Activated CD4-positive, alpha-beta memory T cell treated with anti-CD3 and anti-CD28 coated beads for 36 hours (primary cell): ENCODE measurements around the gene PGBD5. TPM values are rescaled to one million over a fixed set of nuclear protein-coding genes. Genes with fewer than 3 reads are reported as not detected.

ENCODE experiments used
- CTCF ChIA-PET: fragments of 350-600 bp; sonication (Branson Sonifier 250); formaldehyde crosslinking; loops from one replicate; lab custom pipeline; 2021; ENCODE audit warnings: antibody characterized with exemption, inconsistent platforms; lab: Charles Lee
- POLR2A ChIA-PET: fragments of 350-600 bp; sonication (Branson Sonifier 250); formaldehyde crosslinking; loops from one replicate; lab custom pipeline; 2021; ENCODE audit warnings: antibody characterized with exemption; lab: Charles Lee
- DNase-seq: peaks from one replicate; pipeline ENCODE4 v3.0.0-alpha.2; 2020
- H3K27ac Mint-ChIP-seq: one replicate; pipeline ENCODE4 v1.8.0; 2021; ENCODE audit warnings: mixed read lengths
- H3K27me3 Mint-ChIP-seq: one replicate; pipeline ENCODE4 v1.8.0; 2021; ENCODE audit warnings: mixed read lengths
- H3K36me3 Mint-ChIP-seq: one replicate; pipeline ENCODE4 v1.8.0; 2021; ENCODE audit warnings: mixed read lengths
- H3K4me1 Mint-ChIP-seq: one replicate; pipeline ENCODE4 v1.8.0; 2021; ENCODE audit warnings: low read depth, mixed read lengths
- H3K4me3 Mint-ChIP-seq: one replicate; pipeline ENCODE4 v1.8.0; 2021; ENCODE audit warnings: mild to moderate bottlenecking, mixed read lengths
- H3K9me3 Mint-ChIP-seq: one replicate; pipeline ENCODE4 v1.8.0; 2021; ENCODE audit warnings: mixed read lengths
- intact Hi-C: fragments of 100-400 bp; cut with micrococcal nuclease; formaldehyde crosslinking; loops from one replicate; pipeline ENCODE4 v1.15.1; 2023
- total RNA-seq, 2 experiments: library from RNA; stranded (reverse); gene quantifications; one replicate each; pipeline ENCODE4 v1.2.3, GENCODE V29; 2021

Gene PGBD5
- total RNA-seq, 2 experiments from 2014 or later, result 0.02 TPM; not detected in 1

GRCh38 chr1:230295367-230295766 lies 130.8 kb downstream of the PGBD5 start:
- H3K27me3 Mint-ChIP-seq, result peaks cover 13% of the 10 kb centered on the region
- peak; percentile 1 for DNase-seq
- POLR2A ChIA-PET, result no interaction called here
- H3K27ac Mint-ChIP-seq, result no peak overlapping the region
- no peaks in the 10 kb centered on the region for H3K4me1 Mint-ChIP-seq
- CTCF ChIA-PET, result interaction anchor here (0.5 kb wide), 1 partner anchor 136 kb away, joined by 3 read pairs; no protein-coding TSS in a partner anchor
- H3K9me3 Mint-ChIP-seq, result no peaks in the 10 kb centered on the region
- no peaks in the 10 kb centered on the region for H3K36me3 Mint-ChIP-seq
- intact Hi-C loops, result no loop called here
- H3K4me3 Mint-ChIP-seq, result no peak overlapping the region

GRCh38 chr1:230293390-230293700 lies 132.8 kb downstream of the PGBD5 start:
- POLR2A ChIA-PET, result no interaction called here
- no peak overlapping the region for H3K4me3 Mint-ChIP-seq
- no peaks in the 10 kb centered on the region for H3K36me3 Mint-ChIP-seq
- H3K27ac Mint-ChIP-seq, result no peak overlapping the region
- H3K27me3 Mint-ChIP-seq, result peaks cover 14% of the 10 kb centered on the region
- CTCF ChIA-PET, result interaction anchor here (1.3 kb wide), 1 partner anchor 12 kb away, joined by 3 read pairs; no protein-coding TSS in a partner anchor
- H3K4me1 Mint-ChIP-seq, result no peaks in the 10 kb centered on the region
- peak; percentile 4 for DNase-seq
- no peaks in the 10 kb centered on the region for H3K9me3 Mint-ChIP-seq
- intact Hi-C loops, result no loop called here

GRCh38 chr1:230292689-230293389 lies 133.3 kb downstream of the PGBD5 start:
- intact Hi-C loops, result no loop called here
- H3K4me1 Mint-ChIP-seq, result no peaks in the 10 kb centered on the region
- CTCF ChIA-PET, result interaction anchor here (1.3 kb wide), 1 partner anchor 13 kb away, joined by 3 read pairs; no protein-coding TSS in a partner anchor

GRCh38 chr1:230291731-230292620 lies 134.2 kb downstream of the PGBD5 start:
- no peaks in the 10 kb centered on the region for H3K4me1 Mint-ChIP-seq
- peak; percentile 7 for DNase-seq
- POLR2A ChIA-PET, result no interaction called here

More at GRCh38 chr1:230292689-230293389, 133.3 kb downstream of the PGBD5 start:
- POLR2A ChIA-PET, result no interaction called here
- H3K36me3 Mint-ChIP-seq, result no peaks in the 10 kb centered on the region
- H3K4me3 Mint-ChIP-seq, result no peak overlapping the region
- peak; percentile 5 for DNase-seq
- H3K27me3 Mint-ChIP-seq, result peaks cover 14% of the 10 kb centered on the region
- H3K27ac Mint-ChIP-seq, result no peak overlapping the region
- H3K9me3 Mint-ChIP-seq, result no peaks in the 10 kb centered on the region

GRCh38 chr1:230289350-230289644 lies 136.8 kb downstream of the PGBD5 start:
- CTCF ChIA-PET, result interaction anchor here (0.6 kb wide), 1 partner anchor 563 kb away, joined by 5 read pairs; no protein-coding TSS in a partner anchor
- Mint-ChIP-seq H3K4me1 (no peaks in the 10 kb centered on the region), H3K4me3 (no peak overlapping the region), H3K9me3 (no peaks in the 10 kb centered on the region), H3K27me3 (peaks cover 14% of the 10 kb centered on the region), H3K36me3 (no peaks in the 10 kb centered on the region), H3K27ac (no peak overlapping the region)
- POLR2A ChIA-PET, result no interaction called here
- intact Hi-C loops, result no loop called here
- no peak for DNase-seq

More at GRCh38 chr1:230291731-230292620, 134.2 kb downstream of the PGBD5 start:
- H3K27ac Mint-ChIP-seq, result no peak overlapping the region
- intact Hi-C loops, result no loop called here
- H3K27me3 Mint-ChIP-seq, result peaks cover 14% of the 10 kb centered on the region
- no peaks in the 10 kb centered on the region for H3K36me3 Mint-ChIP-seq
- H3K9me3 Mint-ChIP-seq, result no peaks in the 10 kb centered on the region
- H3K4me3 Mint-ChIP-seq, result no peak overlapping the region
- CTCF ChIA-PET, result no interaction called here

- CTCF ChIA-PET, result interaction anchor here (0.6 kb wide), 1 partner anchor 564 kb away, joined by 5 read pairs; no protein-coding TSS in a partner anchor
- H3K9me3 Mint-ChIP-seq, result no peaks in the 10 kb centered on the region
- no peak overlapping the region for H3K27ac Mint-ChIP-seq
- no peaks in the 10 kb centered on the region for H3K36me3 Mint-ChIP-seq
- H3K4me1 Mint-ChIP-seq, result no peaks in the 10 kb centered on the region
- no peak for DNase-seq
- H3K4me3 Mint-ChIP-seq, result no peak overlapping the region
- intact Hi-C loops, result no loop called here
- H3K27me3 Mint-ChIP-seq, result peaks cover 14% of the 10 kb centered on the region
- POLR2A ChIA-PET, result no interaction called here
Observed at GRCh38 chr1:230288641-230289349, 137.3 kb downstream of the PGBD5 start.

GRCh38 chr1:230287674-230288315 lies 138.3 kb downstream of the PGBD5 start:
- intact Hi-C loops, result no loop called here
- Mint-ChIP-seq H3K36me3 (no peaks in the 10 kb centered on the region), H3K4me3 (no peak overlapping the region), H3K27ac (no peak overlapping the region), H3K27me3 (peaks cover 8% of the 10 kb centered on the region), H3K9me3 (no peaks in the 10 kb centered on the region), H3K4me1 (no peaks in the 10 kb centered on the region)
- ChIA-PET CTCF (no interaction called here), POLR2A (no interaction called here)
- no peak for DNase-seq

- Mint-ChIP-seq H3K4me1 (peaks cover 2% of the 10 kb centered on the region), H3K27me3 (peaks cover 5% of the 10 kb centered on the region), H3K27ac (no peak overlapping the region), H3K36me3 (no peaks in the 10 kb centered on the region), H3K4me3 (no peak overlapping the region), H3K9me3 (no peaks in the 10 kb centered on the region)
- POLR2A ChIA-PET, result no interaction called here
- intact Hi-C loops, result no loop called here
- DNase-seq, result no peak
- CTCF ChIA-PET, result no interaction called here
Observed at GRCh38 chr1:230286890-230287269, 139.3 kb downstream of the PGBD5 start.

- ChIA-PET POLR2A (no interaction called here), CTCF (no interaction called here)
- H3K4me3 Mint-ChIP-seq, result no peak overlapping the region
- intact Hi-C loops, result no loop called here
- peaks cover 1% of the 10 kb centered on the region for H3K36me3 Mint-ChIP-seq
- H3K9me3 Mint-ChIP-seq, result no peaks in the 10 kb centered on the region
- H3K4me1 Mint-ChIP-seq, result peaks cover 7% of the 10 kb centered on the region
- H3K27ac Mint-ChIP-seq, result no peak overlapping the region
- peaks cover 3% of the 10 kb centered on the region for H3K27me3 Mint-ChIP-seq
- DNase-seq, result no peak
Observed at GRCh38 chr1:230286166-230286889, 139.8 kb downstream of the PGBD5 start.

- Mint-ChIP-seq H3K27me3 (peaks cover 1% of the 10 kb centered on the region), H3K27ac (no peak overlapping the region), H3K9me3 (no peaks in the 10 kb centered on the region), H3K4me3 (no peak overlapping the region), H3K4me1 (peaks cover 10% of the 10 kb centered on the region), H3K36me3 (peaks cover 4% of the 10 kb centered on the region)
- intact Hi-C loops, result no loop called here
- CTCF ChIA-PET, result no interaction called here
- no peak for DNase-seq
- POLR2A ChIA-PET, result no interaction called here
Observed at GRCh38 chr1:230285351-230285750, 140.8 kb downstream of the PGBD5 start.

- Mint-ChIP-seq H3K27ac (no peak overlapping the region), H3K27me3 (no peaks in the 10 kb centered on the region), H3K36me3 (peaks cover 5% of the 10 kb centered on the region), H3K4me3 (no peak overlapping the region), H3K9me3 (no peaks in the 10 kb centered on the region), H3K4me1 (peaks cover 10% of the 10 kb centered on the region)
- intact Hi-C loops, result no loop called here
- ChIA-PET POLR2A (no interaction called here), CTCF (no interaction called here)
- DNase-seq, result no peak
Observed at GRCh38 chr1:230284891-230285290, 141.2 kb downstream of the PGBD5 start.
